IPS DF 6.9 (cell line): Measurements from ENCODE around the gene ING5.

Experiments used
- DNase-seq: peaks from one replicate; pipeline ENCODE4 v3.0.0-alpha.2; 2013; ENCODE audit warnings: low read depth, low spot score
- H3K27ac ChIP-seq: one replicate; pipeline ENCODE4 v1.5.1; 2013; ENCODE audit warnings: low read length, control low read depth
- H3K27me3 ChIP-seq: 2 replicates; pipeline ENCODE4 v1.6.1; 2013; ENCODE audit warnings: mild to moderate bottlenecking, low read length; ENCODE audit not compliant: control insufficient read depth, insufficient read depth
- H3K36me3 ChIP-seq: 2 replicates; pipeline ENCODE4 v1.6.1; 2013; ENCODE audit warnings: low read length; ENCODE audit not compliant: control insufficient read depth, insufficient read depth
- H3K4me1 ChIP-seq: 2 replicates; pipeline ENCODE4 v1.6.1; 2013; ENCODE audit warnings: low read length; ENCODE audit not compliant: control insufficient read depth, insufficient read depth
- H3K4me3 ChIP-seq: 2 replicates; pipeline ENCODE4 v1.5.1; 2013; ENCODE audit warnings: mild to moderate bottlenecking, low read length
- H3K9me3 ChIP-seq: 2 replicates; pipeline ENCODE4 v1.6.1; 2013; ENCODE audit warnings: low read length, inconsistent platforms; ENCODE audit not compliant: control insufficient read depth, insufficient read depth
- WGBS: extraction: QIAGEN DNeasy Blood & Tissue Kit; methylation state at CpG from one replicate; pipeline ENCODE4 v1.1.7; 2013; ENCODE audit warnings: mixed read lengths, missing lambda C conversion rate; ENCODE audit not compliant: insufficient read length, insufficient coverage; 5-methylcytosine and 5-hydroxymethylcytosine counted together

Gene ING5

DNA sequence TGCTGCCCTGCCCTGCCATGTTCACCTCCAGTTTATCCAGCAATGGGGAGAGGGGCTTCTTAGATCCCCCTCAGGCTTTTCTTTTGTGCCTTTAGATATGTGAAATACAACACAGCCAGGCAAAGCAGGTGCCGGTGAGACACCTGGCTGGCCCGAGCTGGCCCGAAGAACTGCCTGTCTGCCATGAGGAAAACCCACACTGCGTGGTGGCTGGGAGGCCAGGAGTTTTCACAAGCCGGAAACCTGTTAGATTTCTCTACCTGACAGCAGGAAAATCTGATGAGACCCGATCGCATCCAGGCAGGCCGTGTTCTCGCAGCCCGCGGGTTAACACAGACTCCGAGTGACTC, 69.1 kb downstream of the ING5 start:
- WGBS = no CpG with 5 or more reads among the region's 12 CpGs
- peaks cover 5% of the 10 kb centered on the region for H3K4me1 ChIP-seq
- no peak for DNase-seq

DNA sequence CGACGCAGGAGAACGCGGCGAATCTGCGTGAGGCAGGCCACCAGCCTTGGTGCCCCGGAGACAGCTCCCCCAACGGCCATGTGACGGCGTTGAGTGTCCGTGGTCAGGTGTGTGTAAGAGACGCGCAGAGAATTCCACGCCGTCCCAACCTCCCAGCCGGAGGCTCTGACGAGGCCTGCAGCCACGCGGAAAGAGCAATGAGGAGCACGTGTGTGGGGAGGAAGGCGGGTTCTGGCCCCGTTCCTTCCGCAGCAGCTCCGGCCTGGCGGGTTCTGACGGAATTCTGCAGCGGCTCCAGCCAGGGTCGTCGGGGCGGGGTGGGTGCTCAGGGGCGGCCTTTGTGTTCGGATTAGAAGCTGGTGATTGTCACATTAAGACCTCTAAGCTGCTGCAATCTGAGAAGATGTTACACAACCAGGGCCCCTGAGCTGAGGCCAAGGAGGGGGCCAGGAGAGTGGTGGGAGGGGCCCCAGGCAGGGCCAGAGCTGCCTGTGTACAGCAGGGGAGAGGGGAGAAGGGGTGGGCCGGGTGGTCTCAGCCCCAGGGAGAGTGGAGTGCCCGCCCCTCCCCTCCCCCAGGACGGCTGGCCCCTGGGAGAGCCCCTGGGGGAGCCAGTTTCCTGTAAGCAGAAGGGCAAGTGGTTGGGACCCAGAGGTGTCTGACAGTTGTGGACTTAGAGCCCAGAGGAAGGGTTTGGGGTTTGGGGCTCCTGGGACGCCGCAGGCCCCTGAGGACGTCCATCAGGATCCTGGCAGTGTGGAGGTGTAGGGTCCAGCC, 69.6 kb downstream of the ING5 start:
- H3K27me3 ChIP-seq = no peaks in the 10 kb centered on the region
- H3K4me1 ChIP-seq = peaks cover 5% of the 10 kb centered on the region
- H3K27ac ChIP-seq = no peak overlapping the region
- no peaks in the 10 kb centered on the region for H3K36me3 ChIP-seq
- no peaks in the 10 kb centered on the region for H3K9me3 ChIP-seq
- no peak overlapping the region for H3K4me3 ChIP-seq
- no peak for DNase-seq
- WGBS = no CpG with 5 or more reads among the region's 38 CpGs

More for the DNA sequence above, 69.1 kb downstream of the ING5 start:
- no peaks in the 10 kb centered on the region for H3K9me3 ChIP-seq
- no peak overlapping the region for H3K27ac ChIP-seq
- no peaks in the 10 kb centered on the region for H3K36me3 ChIP-seq
- no peak overlapping the region for H3K4me3 ChIP-seq
- no peaks in the 10 kb centered on the region for H3K27me3 ChIP-seq

DNA sequence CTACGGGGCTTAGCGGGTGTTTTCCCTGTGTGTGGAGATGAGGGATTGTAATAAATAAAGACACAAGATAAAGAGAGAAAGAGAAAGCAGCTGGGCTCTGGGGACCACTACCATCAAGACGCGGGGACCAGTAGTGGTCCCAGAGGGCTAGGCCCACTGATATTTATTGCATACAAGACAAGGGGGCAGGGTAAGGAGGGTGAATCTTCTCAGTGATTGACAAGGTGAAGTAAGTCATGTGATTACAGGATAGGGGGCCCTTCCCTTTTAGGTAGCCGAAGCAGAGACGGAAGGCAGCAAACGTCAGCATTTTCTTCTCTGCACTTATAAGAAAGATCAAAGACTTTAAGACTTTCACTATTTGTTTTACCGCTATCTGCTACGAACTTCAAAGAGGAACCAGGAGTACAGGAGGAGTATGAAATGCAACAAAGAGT, 70.2 kb downstream of the ING5 start:
- Histone ChIP-seq H3K36me3 (no peaks in the 10 kb centered on the region), H3K9me3 (no peaks in the 10 kb centered on the region), H3K4me3 (no peak overlapping the region), H3K27ac (no peak overlapping the region), H3K4me1 (peaks cover 5% of the 10 kb centered on the region), H3K27me3 (no peaks in the 10 kb centered on the region)
- DNase-seq = no peak
- no CpG with 5 or more reads among the region's 9 CpGs for WGBS

DNA sequence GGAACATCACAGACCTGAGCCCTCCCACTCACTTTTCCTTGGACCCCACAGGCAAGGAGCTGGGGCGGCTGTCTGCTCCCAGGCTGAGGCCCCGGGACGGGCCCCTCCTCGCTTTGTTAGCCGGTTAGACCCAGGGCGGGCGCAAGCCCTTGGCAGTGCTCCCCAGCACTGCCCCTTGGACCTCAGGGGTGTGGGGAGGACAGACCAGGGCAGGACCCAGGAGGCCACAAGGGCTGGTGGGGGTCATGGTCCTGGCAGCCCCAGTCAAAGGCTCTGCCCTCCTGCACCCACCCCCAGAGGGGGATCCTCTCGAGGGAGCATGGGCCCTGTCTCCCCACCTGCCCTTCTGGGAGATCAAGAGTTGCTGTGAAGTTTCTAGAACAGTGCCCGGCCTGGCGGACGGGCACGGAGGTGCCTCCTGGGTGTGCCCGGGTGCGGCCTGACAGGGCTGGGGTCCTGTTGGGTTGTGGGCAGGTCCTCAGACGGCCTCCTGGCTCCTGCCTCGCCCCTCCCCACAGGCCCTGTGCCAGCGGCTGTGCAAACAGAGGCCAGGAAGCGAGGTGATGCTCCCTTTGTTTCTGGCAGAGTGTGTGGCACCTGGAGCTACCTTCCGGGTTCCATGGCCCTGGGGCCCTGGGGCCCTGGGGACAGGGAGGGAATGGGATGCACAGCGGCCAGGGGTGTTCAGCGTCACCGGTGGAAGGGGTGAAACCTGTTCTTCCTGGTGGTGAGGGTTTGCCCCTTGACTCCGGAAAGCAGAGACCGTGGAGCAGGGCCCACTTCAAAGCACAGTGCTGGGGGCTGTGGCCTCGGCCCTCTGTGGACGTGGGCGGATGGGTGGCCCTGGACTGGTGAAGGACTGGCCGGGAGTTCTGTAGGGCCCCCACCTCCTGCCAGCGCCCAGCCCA, 71.9 kb downstream of the ING5 start:
- H3K9me3 ChIP-seq = no peaks in the 10 kb centered on the region
- no peaks in the 10 kb centered on the region for H3K36me3 ChIP-seq
- no peaks in the 10 kb centered on the region for H3K27me3 ChIP-seq
- DNase-seq = no peak
- WGBS = no CpG with 5 or more reads among the region's 29 CpGs
- H3K4me1 ChIP-seq = peaks cover 14% of the 10 kb centered on the region
- H3K27ac ChIP-seq = no peak overlapping the region
- H3K4me3 ChIP-seq = no peak overlapping the region

DNA sequence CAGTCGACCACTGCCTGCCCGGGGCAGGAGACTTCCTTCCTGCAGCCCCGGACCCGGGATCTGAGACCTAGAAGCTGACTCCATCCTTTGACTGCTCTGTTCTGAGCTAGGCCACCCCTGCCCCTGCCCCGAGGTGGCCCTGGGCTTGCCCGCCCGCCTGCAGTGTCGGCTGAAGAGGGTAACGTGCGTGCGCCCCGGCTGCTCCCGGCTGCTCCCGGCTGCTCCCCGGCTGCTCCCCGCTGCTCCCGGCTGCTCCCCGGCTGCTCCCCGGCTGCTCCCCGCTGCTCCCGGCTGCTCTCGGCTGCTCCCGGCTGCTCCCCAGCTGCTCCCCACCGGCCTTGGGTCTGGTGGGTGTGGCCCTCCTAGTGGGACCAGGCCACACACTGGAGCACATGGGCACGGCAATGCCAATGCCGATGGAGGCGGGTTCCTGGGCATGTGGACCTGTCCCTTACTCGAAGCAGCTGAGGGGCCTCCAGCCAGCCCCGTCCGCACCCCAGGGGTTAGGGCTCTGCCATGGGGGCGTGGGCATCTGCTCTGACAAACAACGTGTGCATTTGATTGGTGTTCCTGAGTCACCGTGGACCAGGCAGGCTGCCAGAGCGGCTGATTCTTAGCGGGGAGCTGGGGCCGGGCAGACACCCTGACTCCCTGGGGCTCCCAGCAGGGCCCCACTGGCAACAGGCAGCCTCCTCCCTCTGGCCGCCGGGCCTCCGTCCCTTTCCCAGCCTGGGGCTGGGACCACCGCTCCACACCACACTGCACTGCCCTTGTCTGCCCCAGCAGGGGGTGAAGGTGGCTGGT, 72.8 kb downstream of the ING5 start:
- no peaks in the 10 kb centered on the region for H3K36me3 ChIP-seq
- no peaks in the 10 kb centered on the region for H3K9me3 ChIP-seq
- no peak overlapping the region for H3K27ac ChIP-seq
- H3K4me1 ChIP-seq = peaks cover 14% of the 10 kb centered on the region
- no peak overlapping the region for H3K4me3 ChIP-seq
- WGBS = no CpG with 5 or more reads among the region's 40 CpGs
- DNase-seq = no peak
- H3K27me3 ChIP-seq = no peaks in the 10 kb centered on the region

DNA sequence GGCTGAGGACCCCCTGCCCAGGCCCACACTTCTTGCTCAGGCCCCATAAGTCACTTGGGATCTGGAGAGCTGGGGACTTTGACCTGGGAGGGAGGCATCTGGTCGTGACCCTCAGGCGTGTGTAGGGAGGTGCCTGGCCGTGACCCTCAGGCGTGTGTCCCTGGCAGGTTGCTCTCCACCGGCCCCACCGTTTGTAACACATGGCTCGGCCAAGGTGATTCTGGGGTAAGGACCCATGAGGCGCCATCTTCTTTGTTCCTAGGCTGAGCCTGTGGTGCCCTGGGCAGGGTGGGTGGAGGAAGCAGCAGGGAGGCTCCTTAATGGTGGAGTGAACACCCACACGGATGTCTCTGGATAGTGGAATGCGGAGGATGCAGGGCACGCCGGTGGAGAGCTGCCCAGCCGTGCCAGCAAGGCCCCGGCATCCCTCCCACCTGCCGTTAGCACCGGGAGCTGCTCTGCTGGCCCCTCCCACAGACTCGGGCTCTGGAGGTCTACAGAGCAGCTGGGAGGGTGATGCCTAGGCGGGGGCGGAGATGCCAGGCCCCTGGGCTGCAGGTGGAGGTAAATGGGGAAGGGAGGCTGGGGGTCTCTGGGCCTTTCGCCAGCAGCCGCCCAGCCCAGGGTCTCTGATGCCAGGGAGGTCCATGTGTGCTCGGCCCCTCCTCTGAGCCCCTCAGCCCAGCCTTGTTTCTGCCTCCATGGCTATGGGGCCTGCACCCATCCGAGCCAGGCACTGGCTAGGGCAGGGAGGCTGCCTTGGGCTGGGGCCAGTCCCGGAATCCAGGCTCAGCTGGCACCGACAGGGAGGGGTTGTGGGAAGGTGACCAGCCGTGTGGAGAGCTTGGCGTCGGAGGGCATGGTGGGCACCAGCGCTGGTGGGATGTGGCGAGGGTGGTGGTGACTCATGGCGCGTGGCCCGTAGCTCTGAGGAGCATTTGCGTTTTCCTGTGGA, 73.7 kb downstream of the ING5 start:
- no peak for DNase-seq
- H3K27ac ChIP-seq = no peak overlapping the region
- H3K4me3 ChIP-seq = no peak overlapping the region
- no peaks in the 10 kb centered on the region for H3K9me3 ChIP-seq
- H3K36me3 ChIP-seq = no peaks in the 10 kb centered on the region
- H3K27me3 ChIP-seq = no peaks in the 10 kb centered on the region
- no CpG with 5 or more reads among the region's 34 CpGs for WGBS
- H3K4me1 ChIP-seq = peaks cover 14% of the 10 kb centered on the region

DNA sequence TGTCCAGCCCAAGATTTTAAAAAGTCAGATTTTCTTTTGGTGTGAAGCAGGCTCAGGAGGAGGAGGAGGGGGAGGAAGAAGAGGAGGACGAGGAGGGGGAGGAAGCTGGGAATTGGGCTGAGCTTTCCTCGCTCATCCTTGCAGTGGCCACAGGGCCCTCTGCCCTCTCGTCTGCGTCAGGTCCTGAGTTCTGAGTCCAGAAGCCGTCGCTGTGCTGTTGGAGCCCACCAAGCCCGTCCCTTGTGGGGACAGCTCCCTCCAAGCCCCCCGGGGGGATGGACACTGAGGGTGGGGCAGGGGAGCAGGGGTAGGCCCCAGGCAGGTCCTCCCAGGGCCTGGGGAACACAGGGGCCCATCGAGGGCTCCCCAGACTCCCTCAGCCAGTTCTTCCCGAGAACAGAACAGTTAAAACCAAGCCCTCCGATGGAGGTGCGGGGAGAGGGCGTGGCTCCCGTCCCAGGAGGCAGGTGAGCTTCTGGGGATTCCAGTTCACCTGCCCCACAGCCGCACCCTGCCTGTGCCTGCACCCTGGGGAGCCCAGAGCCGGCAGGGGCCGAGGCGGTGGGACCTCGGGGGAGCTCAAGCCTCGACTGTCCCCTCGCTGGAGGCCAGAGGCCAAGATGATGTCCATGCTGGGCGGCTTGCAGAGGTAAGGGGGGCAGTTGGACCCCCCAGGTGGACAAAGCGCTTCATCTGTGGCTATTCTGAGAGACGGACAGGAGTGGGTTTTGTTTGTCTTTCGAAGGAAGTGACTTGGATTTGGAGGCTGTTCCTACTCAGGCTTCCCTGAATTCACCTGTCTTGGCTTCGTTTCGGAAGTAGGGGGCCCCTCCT, 74.7 kb downstream of the ING5 start, which contains the start of gene GAL3ST2:
Gene GAL3ST2 (plus strand): TSS at position 487 of the 834 bp plus-strand sequence. CDS start 134 bp downstream, at position 621.
- no peaks in the 10 kb centered on the region for H3K27me3 ChIP-seq
- no CpG with 5 or more reads among the region's 27 CpGs for WGBS
- no peaks in the 10 kb centered on the region for H3K9me3 ChIP-seq
- no peak within 1 kb of the TSS for H3K27ac ChIP-seq
- no peaks in the 10 kb centered on the region for H3K36me3 ChIP-seq
- no peak within 1 kb of the TSS for H3K4me3 ChIP-seq
- H3K4me1 ChIP-seq = peaks cover 13% of the 10 kb centered on the region
- no peak for DNase-seq

DNA sequence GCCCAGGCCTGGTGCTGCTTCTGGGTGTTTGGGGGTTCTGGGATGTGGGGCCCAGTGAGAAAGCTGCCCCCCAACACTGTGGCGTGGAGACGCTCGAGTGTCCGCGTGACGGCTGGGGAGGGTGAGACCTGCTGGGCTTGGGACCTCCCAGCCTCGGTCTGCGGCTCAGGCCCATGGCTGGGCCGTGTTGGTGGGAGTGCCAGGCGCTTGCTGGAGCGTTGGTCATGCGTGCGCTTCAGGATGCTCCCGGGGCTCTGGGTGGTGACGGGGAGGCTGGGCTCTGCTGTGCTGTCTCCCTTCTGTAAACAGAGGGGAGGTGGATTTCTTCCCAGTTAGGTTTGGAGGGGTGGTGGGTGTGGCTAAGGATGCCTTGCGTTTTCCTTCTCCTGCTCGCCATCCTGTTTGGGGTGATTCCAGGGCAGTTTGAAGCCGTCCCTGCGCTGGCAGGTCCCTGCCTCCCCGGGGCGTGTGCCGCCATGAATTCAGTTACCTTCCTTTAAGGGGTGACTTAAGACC, 75.4 kb downstream of the ING5 start:
- Histone ChIP-seq H3K4me3 (no peak overlapping the region), H3K27ac (no peak overlapping the region), H3K9me3 (no peaks in the 10 kb centered on the region), H3K27me3 (no peaks in the 10 kb centered on the region), H3K4me1 (peaks cover 11% of the 10 kb centered on the region), H3K36me3 (no peaks in the 10 kb centered on the region)
- WGBS = no CpG with 5 or more reads among the region's 22 CpGs
- DNase-seq = no peak
